ENCODE measurements around the gene PLEKHA7. TPM values are rescaled to one million over a fixed set of nuclear protein-coding genes. Genes with fewer than 3 reads are reported as not detected.

PLEKHA7 gene
- total and polyA plus RNA-seq, 2 of the 13 experiments (the other 11 are each of a cell fraction or from before 2014, with no cell fraction given), result 17.5 to 18.7 TPM

DNA sequence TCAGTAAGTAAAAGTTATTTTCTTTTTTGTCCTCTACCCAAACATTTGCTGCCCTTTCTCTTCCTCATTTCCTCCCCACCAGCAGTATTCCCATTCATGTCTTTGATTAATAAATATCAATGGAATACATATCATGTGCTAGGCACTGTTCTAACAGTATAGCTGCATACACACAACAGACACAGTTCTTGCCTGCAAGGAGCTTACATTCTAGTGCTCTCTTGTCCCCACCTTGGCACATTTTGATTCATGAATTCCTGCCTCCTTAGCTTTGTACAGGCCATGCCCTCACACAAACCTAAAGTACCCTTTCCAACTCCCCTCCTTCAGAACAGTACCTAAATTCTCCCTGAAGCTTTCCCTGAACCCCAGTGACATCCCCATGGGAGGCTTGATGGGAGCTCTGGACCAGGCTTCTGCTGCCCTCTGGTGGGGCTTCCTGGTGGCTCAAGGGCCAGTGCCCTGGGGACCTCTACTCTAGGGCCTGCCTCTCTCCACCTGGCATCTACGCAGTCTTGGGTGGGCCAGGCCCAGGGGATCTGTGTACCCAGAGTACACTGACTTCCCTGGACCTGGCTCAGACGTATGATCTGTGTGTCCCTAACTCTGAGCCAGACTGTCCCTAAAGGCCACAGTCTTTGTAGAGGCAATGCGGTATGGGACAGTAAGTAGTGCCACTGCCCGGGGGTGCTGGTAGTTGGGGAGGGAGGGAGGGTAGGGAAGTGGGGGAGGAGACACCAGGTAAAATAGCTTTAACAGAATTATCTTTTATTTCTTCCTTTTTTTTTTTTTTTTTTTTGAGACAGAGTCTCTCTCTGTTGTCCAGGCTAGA is 49.2 kb upstream of the PLEKHA7 start (continued):
- TF ChIP-seq, protein P1, sequence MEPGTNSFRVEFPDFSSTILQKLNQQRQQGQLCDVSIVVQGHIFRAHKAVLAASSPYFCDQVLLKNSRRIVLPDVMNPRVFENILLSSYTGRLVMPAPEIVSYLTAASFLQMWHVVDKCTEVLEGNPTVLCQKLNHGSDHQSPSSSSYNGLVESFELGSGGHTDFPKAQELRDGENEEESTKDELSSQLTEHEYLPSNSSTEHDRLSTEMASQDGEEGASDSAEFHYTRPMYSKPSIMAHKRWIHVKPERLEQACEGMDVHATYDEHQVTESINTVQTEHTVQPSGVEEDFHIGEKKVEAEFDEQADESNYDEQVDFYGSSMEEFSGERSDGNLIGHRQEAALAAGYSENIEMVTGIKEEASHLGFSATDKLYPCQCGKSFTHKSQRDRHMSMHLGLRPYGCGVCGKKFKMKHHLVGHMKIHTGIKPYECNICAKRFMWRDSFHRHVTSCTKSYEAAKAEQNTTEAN (CRISPR knock-in tag; conservative IDR thresholded peaks at IDR 0.05), result no peak
- TF ChIP-seq, protein P2, sequence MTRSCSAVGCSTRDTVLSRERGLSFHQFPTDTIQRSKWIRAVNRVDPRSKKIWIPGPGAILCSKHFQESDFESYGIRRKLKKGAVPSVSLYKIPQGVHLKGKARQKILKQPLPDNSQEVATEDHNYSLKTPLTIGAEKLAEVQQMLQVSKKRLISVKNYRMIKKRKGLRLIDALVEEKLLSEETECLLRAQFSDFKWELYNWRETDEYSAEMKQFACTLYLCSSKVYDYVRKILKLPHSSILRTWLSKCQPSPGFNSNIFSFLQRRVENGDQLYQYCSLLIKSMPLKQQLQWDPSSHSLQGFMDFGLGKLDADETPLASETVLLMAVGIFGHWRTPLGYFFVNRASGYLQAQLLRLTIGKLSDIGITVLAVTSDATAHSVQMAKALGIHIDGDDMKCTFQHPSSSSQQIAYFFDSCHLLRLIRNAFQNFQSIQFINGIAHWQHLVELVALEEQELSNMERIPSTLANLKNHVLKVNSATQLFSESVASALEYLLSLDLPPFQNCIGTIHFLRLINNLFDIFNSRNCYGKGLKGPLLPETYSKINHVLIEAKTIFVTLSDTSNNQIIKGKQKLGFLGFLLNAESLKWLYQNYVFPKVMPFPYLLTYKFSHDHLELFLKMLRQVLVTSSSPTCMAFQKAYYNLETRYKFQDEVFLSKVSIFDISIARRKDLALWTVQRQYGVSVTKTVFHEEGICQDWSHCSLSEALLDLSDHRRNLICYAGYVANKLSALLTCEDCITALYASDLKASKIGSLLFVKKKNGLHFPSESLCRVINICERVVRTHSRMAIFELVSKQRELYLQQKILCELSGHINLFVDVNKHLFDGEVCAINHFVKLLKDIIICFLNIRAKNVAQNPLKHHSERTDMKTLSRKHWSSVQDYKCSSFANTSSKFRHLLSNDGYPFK (CRISPR knock-in tag; IDR thresholded peaks at IDR 0.05; ENCODE audit: borderline replicate concordance), result peak; percentile 48; the same call in 1 of the 2 replicates
- TF ChIP-seq GPN1 (CRISPR knock-in tag; IDR thresholded peaks at IDR 0.05; ENCODE audit: borderline replicate concordance) (no peak), ZNF564 (CRISPR knock-in tag; IDR thresholded peaks at IDR 0.05) (no peak), HINFP (CRISPR knock-in tag; IDR thresholded peaks at IDR 0.05; ENCODE audit: low read depth) (no peak), ZNF296 (CRISPR knock-in tag; conservative IDR thresholded peaks at IDR 0.05) (no peak), ZNF205 (CRISPR knock-in tag; IDR thresholded peaks at IDR 0.05) (no peak), ZNF326 (CRISPR knock-in tag; IDR thresholded peaks at IDR 0.05; ENCODE audit: borderline replicate concordance) (no peak), EHMT2 (IDR thresholded peaks at IDR 0.05; ENCODE audit: borderline replicate concordance, low read depth, low read length) (no peak), THYN1 (CRISPR knock-in tag; IDR thresholded peaks at IDR 0.05; ENCODE audit: borderline replicate concordance, low read depth) (no peak), ZGPAT (CRISPR knock-in tag; IDR thresholded peaks at IDR 0.05) (0 out of 2 replicates have a peak, but pooled peaks have one; percentile 26), TBP (CRISPR knock-in tag; IDR thresholded peaks at IDR 0.05) (no peak), CBX2 (IDR thresholded peaks at IDR 0.05; ENCODE audit: low read depth, low read length) (no peak), CBX2 (CRISPR knock-in tag; IDR thresholded peaks at IDR 0.05; ENCODE audit: low read depth) (no peak), MEIS2 (CRISPR knock-in tag; IDR thresholded peaks at IDR 0.05) (0 out of 2 replicates have a peak, but pooled peaks have one; percentile 40), ATF7 (IDR thresholded peaks at IDR 0.05) (no peak), ATF7 (CRISPR knock-in tag; IDR thresholded peaks at IDR 0.05) (no peak), ZNF234 (CRISPR knock-in tag; conservative IDR thresholded peaks at IDR 0.05) (no peak), ELF1 (CRISPR knock-in tag; IDR thresholded peaks at IDR 0.05) (no peak), SATB2 (CRISPR knock-in tag; IDR thresholded peaks at IDR 0.05) (no peak), ZNF816 (CRISPR knock-in tag; IDR thresholded peaks at IDR 0.05; ENCODE audit: borderline replicate concordance) (no peak)
